Pancreas (tissue), 10 donors: ENCODE results near the gene UBE2H. TPM values are rescaled to one million over a fixed set of nuclear protein-coding genes. Genes with fewer than 3 reads are reported as not detected.

ENCODE experiments used
- ATAC-seq, 4 donors: fragments of 200-7000 bp; cut with Tn5 transposase; one replicate each; pipeline versions ENCODE4 v1.8.0 to v1.9.1; 2020; ENCODE audit warnings: mild to moderate bottlenecking in 4 of 4, moderate library complexity in 4 of 4
- DNase-seq, 6 donors: peaks; one replicate each; pipeline ENCODE4 v3.0.0-alpha.2; 2020
- FAIRE-seq: peaks from 2 replicates; lab custom pipeline; 2012; peaks lifted over from hg19 to GRCh38; lab: Jason Lieb, UNC
- H3K27ac ChIP-seq, 4 donors: fragments of 200-600 bp; sonication (generic); 1 replicate in 3 of 4; 2 replicates in 1 of 4; pipeline versions ENCODE4 v1.5.0 to v1.8.0; 2020
- H3K27me3 ChIP-seq, 4 donors: fragments of 200-600 bp; one replicate each; pipeline ENCODE4 v1.8.0; 2021
- H3K36me3 ChIP-seq, 3 donors: fragments of 200-600 bp; sonication (generic) in 1 of 3; one replicate each; pipeline versions ENCODE4 v1.5.0 to v1.8.0; 2020 to 2021
- H3K4me1 ChIP-seq, 3 donors: fragments of 200-600 bp; one replicate each; pipeline ENCODE4 v1.8.0; 2021
- H3K4me3 ChIP-seq, 4 donors: fragments of 200-600 bp; sonication (generic) in 2 of 4; one replicate each; pipeline versions ENCODE4 v1.5.0 to v1.8.0; 2020 to 2021
- H3K9me3 ChIP-seq, 4 donors: fragments of 200-600 bp; one replicate each; pipeline ENCODE4 v1.8.0; 2021
- WGBS, 2 donors: extraction: QIAGEN DNeasy Blood & Tissue Kit; methylation state at CpG; one replicate each; pipeline ENCODE4 v1.1.7; 2013; 5-methylcytosine and 5-hydroxymethylcytosine counted together
- intact Hi-C, 3 donors: fragments of 100-400 bp; cut with DNase I; formaldehyde crosslinking; loops; one replicate each; pipeline versions ENCODE4 v1.11.1 to v1.14.2; 2022
- polyA plus RNA-seq, 2 donors: library from polyadenylated mRNA; stranded (reverse); fragments of 200-250 nt; gene quantifications; one replicate each; pipeline ENCODE4 v1.2.3, GENCODE V29; 2013
- total RNA-seq, 6 donors: library from RNA; stranded (reverse); fragmentation: NEBNext Ultra II Directional in 4 of 6; extraction: Animal tissue kit (Norgen Biotek cat#: 25700) in 4 of 6; gene quantifications; one replicate each; pipeline versions ENCODE4 v1.2.1 to v1.2.4, GENCODE V29; 2021 to 2023
- TF ChIP-seq, protein P1 (sequence below), 4 donors: fragments of 200-600 bp; sonication (generic) in 3 of 4; IDR thresholded peaks; one replicate each; pipeline versions ENCODE4 v1.5.0 to v1.8.0; 2021; ENCODE audit warnings: antibody characterized with exemption in 4 of 4
- donor health status: healthy with polysubstance abuse.
- donor health status: DM: no; HTN: no; CAD: no; lungs with moderate emphysema.
- donor health status: DM: no; HTN: no; CAD: no.
- donor health status: control.
- donor health status: control.
- donor health status: Bipolar disorder and iron deficiency.
- donor health status: DM: yes; HTN: yes; CAD: no.
- donor health status: DM: no; HTN: no; CAD: no.
- donor health status: DM: no; HTN: no; CAD: no.
- donor health status: DM: yes; HTN: yes; CAD: no.

UBE2H gene
- total and polyA plus RNA-seq, 8 donors, result 16.7 to 85.6 (median 62.6) TPM

GRCh38 chr7:129951226-129952085 is 1.3 kb downstream of the UBE2H start:
- H3K4me3 ChIP-seq, result peak overlapping the region; percentile 61 to 99 (median 92)
- intact Hi-C loops, result no loop called here
- H3K9me3 ChIP-seq, result no peaks in the 10 kb centered on the region
- ATAC-seq, result peak in 3 of 4 donors; percentile 14 to 33 (median 24)
- H3K27me3 ChIP-seq, result no peaks in the 10 kb centered on the region
- FAIRE-seq, result no peak
- peaks cover 9 to 21% (median 20%) of the 10 kb centered on the region in 3 donors for H3K4me1 ChIP-seq
- DNase-seq, result peak in 4 of 6 donors; percentile 30 to 60 (median 48)
- H3K36me3 ChIP-seq, result no peaks in the 10 kb centered on the region
- 0 to 1% methylated on average over 8 of the region's 8 CpGs for WGBS, 2 donors
- TF ChIP-seq, protein P1, sequence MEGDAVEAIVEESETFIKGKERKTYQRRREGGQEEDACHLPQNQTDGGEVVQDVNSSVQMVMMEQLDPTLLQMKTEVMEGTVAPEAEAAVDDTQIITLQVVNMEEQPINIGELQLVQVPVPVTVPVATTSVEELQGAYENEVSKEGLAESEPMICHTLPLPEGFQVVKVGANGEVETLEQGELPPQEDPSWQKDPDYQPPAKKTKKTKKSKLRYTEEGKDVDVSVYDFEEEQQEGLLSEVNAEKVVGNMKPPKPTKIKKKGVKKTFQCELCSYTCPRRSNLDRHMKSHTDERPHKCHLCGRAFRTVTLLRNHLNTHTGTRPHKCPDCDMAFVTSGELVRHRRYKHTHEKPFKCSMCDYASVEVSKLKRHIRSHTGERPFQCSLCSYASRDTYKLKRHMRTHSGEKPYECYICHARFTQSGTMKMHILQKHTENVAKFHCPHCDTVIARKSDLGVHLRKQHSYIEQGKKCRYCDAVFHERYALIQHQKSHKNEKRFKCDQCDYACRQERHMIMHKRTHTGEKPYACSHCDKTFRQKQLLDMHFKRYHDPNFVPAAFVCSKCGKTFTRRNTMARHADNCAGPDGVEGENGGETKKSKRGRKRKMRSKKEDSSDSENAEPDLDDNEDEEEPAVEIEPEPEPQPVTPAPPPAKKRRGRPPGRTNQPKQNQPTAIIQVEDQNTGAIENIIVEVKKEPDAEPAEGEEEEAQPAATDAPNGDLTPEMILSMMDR (IDR thresholded peaks at IDR 0.05), result no peak
- H3K27ac ChIP-seq, result peak overlapping the region; percentile 88 to 99 (median 93)

DNA sequence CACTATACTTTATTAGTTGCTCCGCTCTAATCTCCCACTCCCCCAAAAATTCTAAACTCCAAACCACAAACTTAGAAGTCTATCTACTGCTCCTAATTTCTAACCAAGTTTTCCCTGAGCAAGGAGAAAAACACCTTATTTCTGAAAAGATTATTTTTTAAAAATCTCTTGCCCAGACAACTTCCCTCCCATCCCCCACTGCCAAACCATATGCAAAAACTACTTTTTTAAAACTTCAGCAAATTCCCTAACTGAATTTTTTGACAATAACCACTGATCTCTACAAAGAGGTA is 1.9 kb downstream of the UBE2H start:
- Histone ChIP-seq H3K27ac (peak overlapping the region; percentile 88 to 99 (median 93)), H3K4me1 (peaks cover 9 to 21% (median 20%) of the 10 kb centered on the region in 3 donors), H3K36me3 (no peaks in the 10 kb centered on the region), H3K9me3 (no peaks in the 10 kb centered on the region), H3K4me3 (peak overlapping the region; percentile 61 to 99 (median 92)), H3K27me3 (no peaks in the 10 kb centered on the region)
- TF ChIP-seq, protein P1 (IDR thresholded peaks at IDR 0.05), result no peak
- intact Hi-C loops, result no loop called here
- ATAC-seq (no peak), DNase-seq (no peak), FAIRE-seq (no peak)
- 7 to 8% methylated on average over 1 of the region's 1 CpG for WGBS, 2 donors

DNA sequence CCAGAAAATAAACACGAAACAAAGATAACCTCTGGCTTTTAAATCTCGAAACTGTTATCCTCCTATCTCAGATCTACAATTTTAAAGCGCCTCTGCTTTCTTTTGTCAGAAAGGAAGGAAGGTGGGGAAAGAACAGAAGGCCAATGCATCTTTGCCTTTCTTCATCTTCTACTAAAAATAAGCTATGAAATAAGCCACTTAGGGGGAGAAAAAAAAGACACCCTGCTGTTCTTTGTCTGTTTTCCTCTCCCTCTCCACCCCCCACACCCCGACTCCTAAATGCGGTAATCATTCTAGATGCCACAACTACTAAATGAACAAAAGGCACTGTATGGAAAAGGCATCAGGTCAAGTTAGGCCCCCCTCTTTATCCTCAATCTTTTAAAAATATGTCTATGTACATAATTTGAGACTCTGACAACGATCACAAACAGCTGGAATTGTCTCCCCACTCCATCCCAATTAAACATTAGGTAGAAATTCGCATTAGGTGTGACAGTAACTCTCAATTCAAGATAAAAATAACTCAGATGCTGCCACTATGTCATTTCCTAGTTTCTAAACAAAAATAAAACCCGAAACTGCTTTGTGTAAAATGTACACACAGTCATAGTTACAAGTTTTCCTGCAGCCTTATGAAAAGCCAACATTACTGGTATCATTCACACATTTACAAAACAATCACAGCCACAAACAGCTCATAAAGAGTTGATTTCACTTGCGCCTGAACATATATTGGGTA is 2.4 kb downstream of the UBE2H start:
- Histone ChIP-seq H3K9me3 (no peaks in the 10 kb centered on the region), H3K27me3 (no peaks in the 10 kb centered on the region), H3K36me3 (no peaks in the 10 kb centered on the region), H3K27ac (peak overlapping the region; percentile 88 to 99 (median 93)), H3K4me3 (peak overlapping the region; percentile 61 to 99 (median 92)), H3K4me1 (peaks cover 9 to 21% (median 20%) of the 10 kb centered on the region in 3 donors)
- DNase-seq, result peak in 1 of 6 donors; percentile 6
- WGBS, 2 donors, result 2 to 3% methylated on average over 9 of the region's 9 CpGs
- TF ChIP-seq, protein P1 (IDR thresholded peaks at IDR 0.05), result no peak
- intact Hi-C loops, result no loop called here
- ATAC-seq, result no peak
- FAIRE-seq, result no peak

DNA sequence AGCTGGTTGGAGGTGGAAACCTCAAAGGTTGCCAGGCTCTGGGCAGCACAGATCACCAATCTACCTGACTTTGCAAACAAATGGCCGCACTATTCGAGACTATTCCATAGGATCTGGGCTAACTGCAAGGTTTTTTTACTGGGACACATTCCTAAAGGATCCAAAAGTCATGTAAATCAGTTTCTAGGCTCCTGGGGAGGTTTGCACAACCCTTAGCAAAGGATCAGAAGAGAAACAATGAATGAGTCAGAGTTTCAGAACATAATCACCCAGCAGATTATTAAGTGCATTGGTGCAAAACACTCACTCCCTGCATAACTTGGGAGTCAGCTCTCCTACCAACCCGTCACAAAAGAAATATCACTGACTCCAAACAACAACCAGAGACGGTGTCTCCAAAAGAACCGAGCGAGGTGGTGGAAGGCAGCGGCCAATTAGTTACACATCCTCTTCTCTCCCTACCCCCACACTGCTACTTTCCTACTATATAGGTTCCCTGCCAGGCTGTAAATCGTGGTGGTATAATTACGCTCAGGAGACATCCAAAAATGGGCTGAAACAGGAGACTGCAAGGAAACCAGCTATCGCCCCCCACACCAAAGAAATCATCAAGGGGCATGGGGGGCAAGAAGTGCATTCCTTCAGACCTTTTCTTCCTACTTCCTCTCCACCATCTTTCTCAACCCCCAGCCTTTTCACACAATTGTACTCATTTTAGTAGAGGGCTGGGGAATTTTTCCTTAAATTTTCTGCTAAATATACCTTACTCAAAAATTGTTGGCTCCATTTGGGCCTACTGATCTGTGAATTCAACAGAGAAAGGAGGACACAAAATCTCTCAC is 3.2 kb downstream of the UBE2H start:
- DNase-seq, result peak in 2 of 6 donors; percentile 27 to 46
- ATAC-seq, result peak; percentile 9 to 44 (median 22)
- FAIRE-seq, result no peak
- Histone ChIP-seq H3K9me3 (no peaks in the 10 kb centered on the region), H3K4me1 (peaks cover 9 to 25% (median 20%) of the 10 kb centered on the region in 3 donors), H3K27me3 (no peaks in the 10 kb centered on the region), H3K4me3 (peak overlapping the region in 3 of 4 donors; percentile 61 to 99 (median 97)), H3K27ac (peak overlapping the region; percentile 88 to 99 (median 93)), H3K36me3 (no peaks in the 10 kb centered on the region)
- 6% methylated on average over 10 of the region's 10 CpGs for WGBS, 2 donors
- intact Hi-C loops, result no loop called here
- TF ChIP-seq, protein P1 (IDR thresholded peaks at IDR 0.05), result no peak
